Nephron progenitor cell (in vitro differentiated cells): ENCODE measurements around the gene DDX20.
A peak's percentile ranks its signal among the peaks of the same experiment; 100 is the strongest.

ENCODE experiments used
- DNase-seq: peaks from one replicate; pipeline ENCODE4 v3.0.0; 2021
- H3K27ac Mint-ChIP-seq: 2 replicates; pipeline ENCODE4 v1.8.0; 2021; ENCODE audit warnings: mild to moderate bottlenecking, moderate library complexity, mixed read lengths
- H3K27me3 Mint-ChIP-seq: 2 replicates; pipeline ENCODE4 v1.8.0; 2021; ENCODE audit warnings: mild to moderate bottlenecking, low read depth, mixed read lengths; ENCODE audit not compliant: poor library complexity
- H3K36me3 Mint-ChIP-seq: 2 replicates; pipeline ENCODE4 v1.8.0; 2021; ENCODE audit warnings: low read depth, mixed read lengths
- H3K4me1 Mint-ChIP-seq: 2 replicates; pipeline ENCODE4 v1.8.0; 2021; ENCODE audit warnings: mixed read lengths
- H3K4me3 Mint-ChIP-seq: 2 replicates; pipeline ENCODE4 v1.8.0; 2021; ENCODE audit warnings: mild to moderate bottlenecking, moderate library complexity, mixed read lengths
- H3K9me3 Mint-ChIP-seq: 2 replicates; pipeline ENCODE4 v1.8.0; 2021; ENCODE audit warnings: mild to moderate bottlenecking, moderate library complexity, mixed read lengths
- TF ChIP-seq, protein P1 (sequence below): fragments of 200-600 bp; sonication (generic); IDR thresholded peaks from 2 replicates; pipeline ENCODE4 v1.5.0; 2021; ENCODE audit warnings: antibody characterized with exemption

DDX20 gene

DNA sequence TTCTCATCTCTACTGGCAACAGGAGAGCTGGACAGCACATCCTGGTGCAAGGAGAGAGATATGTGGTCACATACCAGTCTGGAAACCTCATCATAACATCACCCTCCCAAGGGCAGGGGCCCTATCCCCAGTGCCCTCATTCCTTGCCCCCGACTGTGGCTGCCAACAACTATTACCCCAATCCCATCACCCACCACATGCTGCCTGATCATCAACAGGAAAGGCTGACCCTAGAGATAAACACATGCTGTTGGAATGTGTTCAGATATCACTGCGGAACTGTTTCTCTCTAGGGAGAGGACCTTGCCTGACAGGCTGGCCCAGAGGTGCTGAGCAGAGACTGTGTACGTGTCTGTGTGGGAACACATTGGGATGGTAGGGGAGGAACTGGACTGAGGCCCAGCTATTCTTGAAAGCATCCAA, 12.0 kb upstream of the DDX20 start:
- no peak for DNase-seq
- Mint-ChIP-seq H3K9me3 (no peaks in the 10 kb centered on the region), H3K4me1 (peaks cover 28% of the 10 kb centered on the region), H3K27ac (no peak overlapping the region), H3K36me3 (no peaks in the 10 kb centered on the region), H3K27me3 (peaks cover 46% of the 10 kb centered on the region), H3K4me3 (no peak overlapping the region)
- TF ChIP-seq, protein P1, sequence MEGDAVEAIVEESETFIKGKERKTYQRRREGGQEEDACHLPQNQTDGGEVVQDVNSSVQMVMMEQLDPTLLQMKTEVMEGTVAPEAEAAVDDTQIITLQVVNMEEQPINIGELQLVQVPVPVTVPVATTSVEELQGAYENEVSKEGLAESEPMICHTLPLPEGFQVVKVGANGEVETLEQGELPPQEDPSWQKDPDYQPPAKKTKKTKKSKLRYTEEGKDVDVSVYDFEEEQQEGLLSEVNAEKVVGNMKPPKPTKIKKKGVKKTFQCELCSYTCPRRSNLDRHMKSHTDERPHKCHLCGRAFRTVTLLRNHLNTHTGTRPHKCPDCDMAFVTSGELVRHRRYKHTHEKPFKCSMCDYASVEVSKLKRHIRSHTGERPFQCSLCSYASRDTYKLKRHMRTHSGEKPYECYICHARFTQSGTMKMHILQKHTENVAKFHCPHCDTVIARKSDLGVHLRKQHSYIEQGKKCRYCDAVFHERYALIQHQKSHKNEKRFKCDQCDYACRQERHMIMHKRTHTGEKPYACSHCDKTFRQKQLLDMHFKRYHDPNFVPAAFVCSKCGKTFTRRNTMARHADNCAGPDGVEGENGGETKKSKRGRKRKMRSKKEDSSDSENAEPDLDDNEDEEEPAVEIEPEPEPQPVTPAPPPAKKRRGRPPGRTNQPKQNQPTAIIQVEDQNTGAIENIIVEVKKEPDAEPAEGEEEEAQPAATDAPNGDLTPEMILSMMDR: no peak

DNA sequence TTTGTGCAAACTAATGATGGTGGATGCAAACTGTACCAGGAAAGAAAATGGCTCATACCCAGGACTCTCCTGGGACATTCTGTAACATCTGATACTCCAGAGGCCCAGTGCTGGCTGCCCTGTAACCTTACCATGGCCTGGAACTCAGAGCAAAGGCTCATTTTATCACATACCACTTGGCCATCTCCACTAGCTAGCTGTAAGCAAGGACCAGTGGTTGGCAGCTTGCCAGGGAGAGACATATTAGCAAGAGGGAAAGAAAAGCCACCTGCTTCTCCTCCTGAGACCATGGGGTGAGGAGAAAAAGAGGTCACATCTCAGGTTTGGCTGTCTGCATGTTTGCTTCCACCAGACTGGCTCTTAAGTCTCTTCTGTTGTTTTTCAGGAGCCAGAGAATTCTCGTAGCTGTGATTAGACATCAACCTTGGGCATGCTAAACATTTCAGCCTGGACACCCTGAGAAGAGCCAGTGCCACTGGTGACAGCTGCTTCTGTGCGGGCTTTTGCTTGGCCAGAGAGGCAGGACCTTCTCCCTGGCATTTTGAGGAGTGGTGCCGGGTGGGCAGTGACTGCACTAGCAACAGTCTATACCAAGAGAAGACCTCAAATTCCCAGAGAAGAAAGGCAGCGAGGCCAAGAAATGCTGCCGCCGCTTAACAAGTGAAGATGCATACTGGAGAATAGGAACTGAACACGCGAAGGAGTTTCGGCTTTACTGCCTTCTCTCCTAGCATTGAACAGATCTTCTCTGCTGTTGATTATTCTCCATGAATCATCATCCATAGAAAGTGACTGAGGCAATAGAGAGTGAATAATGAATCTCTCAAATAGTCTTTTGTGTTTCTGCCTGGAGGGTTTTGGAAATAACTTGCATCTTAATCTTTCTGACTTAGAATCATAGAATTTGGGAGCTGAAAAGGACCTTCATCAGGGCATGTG, 9.8 kb upstream of the DDX20 start:
- no peak for DNase-seq
- Mint-ChIP-seq H3K36me3 (no peaks in the 10 kb centered on the region), H3K9me3 (no peaks in the 10 kb centered on the region), H3K4me3 (no peak overlapping the region), H3K27ac (no peak overlapping the region), H3K4me1 (peaks cover 41% of the 10 kb centered on the region), H3K27me3 (peaks cover 44% of the 10 kb centered on the region)
- TF ChIP-seq, protein P1: no peak

DNA sequence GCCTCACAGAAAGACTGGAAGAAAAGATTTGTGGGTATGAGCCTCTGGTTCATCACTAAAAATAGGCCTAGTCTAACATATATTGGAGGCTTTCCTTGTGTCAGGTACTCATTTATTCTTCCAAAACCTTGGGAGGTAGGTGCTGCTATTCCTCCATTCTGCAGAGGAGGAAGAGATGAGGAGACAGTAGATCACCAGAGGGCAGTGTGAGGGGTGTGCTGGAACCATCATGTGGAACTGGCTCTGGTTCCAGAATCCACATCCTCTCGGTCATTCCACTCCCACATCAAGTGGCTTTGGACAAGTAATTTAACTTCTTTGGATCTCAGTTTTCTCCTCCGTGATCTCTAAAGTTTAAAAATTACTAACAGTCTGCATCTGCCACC, 9.1 kb upstream of the DDX20 start:
- H3K4me3 Mint-ChIP-seq: no peak overlapping the region
- peaks cover 47% of the 10 kb centered on the region for H3K4me1 Mint-ChIP-seq
- no peaks in the 10 kb centered on the region for H3K36me3 Mint-ChIP-seq
- DNase-seq: no peak
- H3K9me3 Mint-ChIP-seq: no peaks in the 10 kb centered on the region
- no peak overlapping the region for H3K27ac Mint-ChIP-seq
- TF ChIP-seq, protein P1: no peak
- peaks cover 37% of the 10 kb centered on the region for H3K27me3 Mint-ChIP-seq

DNA sequence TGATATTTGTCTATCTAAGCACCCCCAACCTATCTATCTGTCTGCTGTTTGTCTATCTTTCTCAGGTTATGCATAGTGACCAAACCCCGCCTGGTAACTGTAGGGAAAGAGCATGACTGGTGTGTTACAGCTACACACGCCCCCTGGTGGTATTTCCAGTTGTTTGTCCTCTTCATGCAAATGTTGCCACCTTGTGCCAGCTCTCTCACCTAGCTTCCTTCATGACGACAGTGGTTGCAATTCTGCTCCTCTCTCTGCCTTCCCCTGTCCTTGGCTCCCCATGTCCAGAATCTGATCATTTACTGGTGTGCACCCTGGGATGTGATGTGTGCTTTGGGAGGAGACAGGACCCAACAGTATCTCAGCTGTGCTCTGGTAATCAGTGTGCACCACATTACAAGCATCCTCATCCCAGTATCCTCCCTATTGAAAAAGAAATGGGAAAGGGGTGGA, 8.4 kb upstream of the DDX20 start:
- Mint-ChIP-seq H3K4me1 (peaks cover 47% of the 10 kb centered on the region), H3K27me3 (peaks cover 32% of the 10 kb centered on the region), H3K9me3 (no peaks in the 10 kb centered on the region), H3K4me3 (no peak overlapping the region), H3K36me3 (no peaks in the 10 kb centered on the region), H3K27ac (no peak overlapping the region)
- DNase-seq: peak; percentile 39
- TF ChIP-seq, protein P1: peak; percentile 38

DNA sequence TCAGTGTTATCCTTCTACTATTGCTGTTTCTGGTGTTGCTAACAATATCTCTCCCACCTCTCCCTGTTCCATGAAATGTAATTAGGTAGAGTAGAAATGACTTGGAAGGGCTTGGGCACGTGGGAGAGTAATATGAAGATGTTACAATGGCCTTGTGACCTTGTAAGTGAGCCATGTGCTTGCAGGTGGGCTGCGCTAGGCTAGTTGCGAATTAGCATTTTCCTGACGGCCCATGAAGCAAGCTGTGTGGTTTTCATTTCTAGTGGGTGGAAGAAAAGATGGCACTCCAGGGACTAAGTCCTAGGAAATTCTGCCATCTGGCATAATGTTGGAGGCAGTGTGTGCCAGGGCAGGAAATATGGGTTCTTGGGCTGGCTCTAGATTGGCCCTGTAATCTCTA, 7.8 kb upstream of the DDX20 start:
- no peak overlapping the region for H3K27ac Mint-ChIP-seq
- H3K4me3 Mint-ChIP-seq: no peak overlapping the region

More for the DNA sequence above, 7.8 kb upstream of the DDX20 start:
- TF ChIP-seq, protein P1: no peak
- Mint-ChIP-seq H3K36me3 (no peaks in the 10 kb centered on the region), H3K9me3 (no peaks in the 10 kb centered on the region), H3K4me1 (peaks cover 47% of the 10 kb centered on the region), H3K27me3 (peaks cover 33% of the 10 kb centered on the region)
- DNase-seq: no peak
